Measurements from ENCODE around the gene KDM4C.

GRCh38 chr9:7206221-7206758 lies 448.5 kb downstream of the KDM4C start:
- TF ChIP-seq CTCF (IDR thresholded peaks at IDR 0.05; ENCODE audit: borderline replicate concordance, extremely low read depth, low read length, poor library complexity, severe bottlenecking) (no peak), EZH2 (IDR thresholded peaks at IDR 0.05; ENCODE audit: borderline replicate concordance, low read depth, low read length, severe bottlenecking) (no peak)

Measured in DND-41 (cell line).